Endothelial cell of umbilical vein (primary cell): ENCODE measurements around the gene CDK7. TPM values are rescaled to one million over a fixed set of nuclear protein-coding genes. Genes with fewer than 3 reads are reported as not detected.

Experiments
- BruUV-seq: library from RNA; stranded (reverse); fragments of 400-500 nt; replicated peaks from 2 replicates; lab custom pipeline; 2021; lab: Mats Ljungman, UMichigan
- CTCF ChIA-PET: fragments of 300-600, 350-600 bp; sonication (Branson Sonifier 250); formaldehyde crosslinking; loops from one replicate; lab custom pipeline; 2021; ENCODE audit warnings: antibody characterized with exemption, inconsistent platforms; lab: Charles Lee
- POLR2A ChIA-PET: fragments of 300-600, 350-600 bp; sonication (Branson Sonifier 250); formaldehyde crosslinking; loops from one replicate; lab custom pipeline; 2021; ENCODE audit warnings: antibody characterized with exemption, inconsistent platforms; lab: Charles Lee
- DNase-seq: peaks from one replicate; pipeline ENCODE4 v3.0.0-alpha.2; 2011; ENCODE audit warnings: low read depth, low spot score
- FAIRE-seq: peaks from 2 replicates; lab custom pipeline; 2011; peaks lifted over from hg19 to GRCh38; lab: Jason Lieb, UNC
- H2AFZ ChIP-seq: 2 replicates; pipeline ENCODE4 v1.6.0; 2012; ENCODE audit warnings: low read depth, low read length, control low read depth, inconsistent platforms
- H3K27ac ChIP-seq: 2 replicates; pipeline ENCODE4 v1.5.1; 2011; ENCODE audit warnings: low read depth, mild to moderate bottlenecking, control low read depth, low read length, moderate library complexity; ENCODE audit not compliant: insufficient read depth
- H3K27me3 ChIP-seq, 2 experiments: 2 replicates each; pipeline versions ENCODE4 v1.6.0 to v1.6.1; 2011; ENCODE audit warnings: low read length in 2 of 2, mixed read lengths in 1 of 2; ENCODE audit not compliant: control insufficient read depth in 2 of 2, insufficient read depth in 2 of 2
- H3K36me3 ChIP-seq, 2 experiments: 2 replicates in 1 of 2; 3 replicates in 1 of 2; pipeline ENCODE4 v1.5.1; 2011; ENCODE audit warnings: low read length in 2 of 2, mild to moderate bottlenecking in 1 of 2, moderate library complexity in 1 of 2; ENCODE audit not compliant: control insufficient read depth in 2 of 2, insufficient read depth in 2 of 2; ENCODE audit errors: extremely low read depth in 1 of 2
- H3K4me1 ChIP-seq: 3 replicates; pipeline ENCODE4 v1.5.1; 2011; ENCODE audit warnings: mild to moderate bottlenecking, low read length; ENCODE audit not compliant: control insufficient read depth, insufficient read depth; ENCODE audit errors: extremely low read depth
- H3K4me2 ChIP-seq: 2 replicates; pipeline ENCODE4 v1.6.1; 2011; ENCODE audit warnings: low read length, control low read depth, mixed read lengths; ENCODE audit not compliant: insufficient read depth
- H3K4me3 ChIP-seq, 3 experiments: fragments of 200-600 bp in 1 of 3; sonication (generic), shearing (Covaris generic) in 1 of 3; replicated peaks in 1 of 3; 2 replicates each; pipeline ENCODE4 v1.5.1; 2011 to 2016; ENCODE audit warnings: control low read depth in 3 of 3, low read length in 3 of 3, mild to moderate bottlenecking in 2 of 3, inconsistent platforms in 1 of 3, low read depth in 1 of 3, moderate library complexity in 1 of 3; ENCODE audit not compliant: insufficient read depth in 1 of 3
- H3K79me2 ChIP-seq: 2 replicates; pipeline ENCODE4 v1.6.0; 2012; ENCODE audit warnings: low read length, inconsistent platforms; ENCODE audit not compliant: control insufficient read depth, insufficient read depth
- H3K9ac ChIP-seq: replicated peaks from 2 replicates; pipeline ENCODE3; 2011; ENCODE audit warnings: low read length, control low read depth; ENCODE audit not compliant: insufficient read depth; ENCODE audit errors: extremely low read depth
- H3K9me1 ChIP-seq: replicated peaks from 3 replicates; pipeline ENCODE4 v1.6.0; 2011; ENCODE audit warnings: mild to moderate bottlenecking, low read length; ENCODE audit not compliant: control insufficient read depth, insufficient read depth; ENCODE audit errors: extremely low read depth
- H3K9me3 ChIP-seq: replicated peaks from 2 replicates; pipeline ENCODE4 v1.5.1; 2012; ENCODE audit warnings: low read length, inconsistent platforms; ENCODE audit not compliant: control insufficient read depth, insufficient read depth
- H4K20me1 ChIP-seq: replicated peaks from 2 replicates; pipeline ENCODE3; 2011; ENCODE audit warnings: mild to moderate bottlenecking, low read length; ENCODE audit not compliant: control insufficient read depth, insufficient read depth; ENCODE audit errors: extremely low read depth
- EZH2 ChIP-seq: IDR thresholded peaks from 2 replicates; pipeline ENCODE4 v1.6.1; 2012; ENCODE audit warnings: borderline replicate concordance, low read depth, mild to moderate bottlenecking, moderate library complexity, low read length, inconsistent platforms; ENCODE audit not compliant: severe bottlenecking
- FOS ChIP-seq: IDR thresholded peaks from 2 replicates; pipeline ENCODE4 v1.6.1; 2011; ENCODE audit warnings: mild to moderate bottlenecking, low read length, moderate library complexity, borderline replicate concordance; ENCODE audit not compliant: insufficient read depth
- GATA2 ChIP-seq: IDR thresholded peaks from 2 replicates; pipeline ENCODE4 v1.7.0; 2011; ENCODE audit warnings: low read depth, mild to moderate bottlenecking, moderate library complexity, mixed read lengths, low read length; ENCODE audit not compliant: insufficient read length, insufficient read depth
- JUN ChIP-seq: IDR thresholded peaks from 2 replicates; pipeline ENCODE4 v1.6.1; 2011; ENCODE audit warnings: borderline replicate concordance, low read depth; ENCODE audit not compliant: insufficient read length, insufficient read depth
- MAX ChIP-seq: IDR thresholded peaks from 2 replicates; pipeline ENCODE4 v1.6.1; 2011; ENCODE audit not compliant: insufficient read depth, insufficient read length
- MYC ChIP-seq: IDR thresholded peaks from one replicate; pipeline ENCODE4 v1.6.1; 2011; ENCODE audit warnings: mild to moderate bottlenecking, low read depth, low read length
- POLR2A ChIP-seq: IDR thresholded peaks from 2 replicates; pipeline ENCODE4 v1.6.1; 2012; ENCODE audit warnings: low read depth, mild to moderate bottlenecking, control low read depth, low read length
- POLR2AphosphoS5 ChIP-seq: IDR thresholded peaks from 2 replicates; pipeline ENCODE4 v1.6.1; 2012; ENCODE audit warnings: low read depth, mild to moderate bottlenecking, control low read depth, low read length, moderate library complexity; ENCODE audit not compliant: insufficient read depth
- dilution Hi-C: fragments of 300-500 bp; cut with MboI; formaldehyde crosslinking; loops from one replicate; pipeline ENCODE4 v1.15.0; 2019; ENCODE audit warnings: low sequenced_read_pairs; ENCODE audit not compliant: extremely low pct_ligation_motif_present
- intact Hi-C: fragments of 100-400 bp; cut with micrococcal nuclease; formaldehyde crosslinking; loops from one replicate; pipeline ENCODE4 v1.10.0; 2022
- polyA plus RNA-seq, 4 experiments: library from polyadenylated mRNA; depleted of rRNA in 3 of 4; stranded (reverse) in 3 of 4; unstranded in 1 of 4; fragments of >200 nt; gene quantifications; 2 replicates each; pipeline versions ENCODE4 v1.2.1 to v1.2.3, GENCODE V29; 2011 to 2012; ENCODE audit warnings: missing spikeins in 1 of 4
- total RNA-seq: library from RNA; stranded (reverse); gene quantifications from 2 replicates; pipeline ENCODE4 v1.2.3, GENCODE V29; 2021
- TF ChIP-seq, protein P1 (sequence below), 2 donors: IDR thresholded peaks; 1 replicate in 1 of 2; 2 replicates in 1 of 2; pipeline ENCODE4 v1.5.1; 2011; ENCODE audit warnings: low read length in 2 of 2, mild to moderate bottlenecking in 2 of 2, moderate library complexity in 2 of 2, control low read depth in 1 of 2, inconsistent platforms in 1 of 2, low read depth in 1 of 2; ENCODE audit not compliant: insufficient read depth in 1 of 2; ENCODE audit errors: extremely low read depth in 1 of 2

The CDK7 gene
- total and polyA plus RNA-seq, 2 donors (not counting 3 experiments of a cell fraction or from before 2014, with no cell fraction given) = 24.6 to 38.1 TPM

DNA sequence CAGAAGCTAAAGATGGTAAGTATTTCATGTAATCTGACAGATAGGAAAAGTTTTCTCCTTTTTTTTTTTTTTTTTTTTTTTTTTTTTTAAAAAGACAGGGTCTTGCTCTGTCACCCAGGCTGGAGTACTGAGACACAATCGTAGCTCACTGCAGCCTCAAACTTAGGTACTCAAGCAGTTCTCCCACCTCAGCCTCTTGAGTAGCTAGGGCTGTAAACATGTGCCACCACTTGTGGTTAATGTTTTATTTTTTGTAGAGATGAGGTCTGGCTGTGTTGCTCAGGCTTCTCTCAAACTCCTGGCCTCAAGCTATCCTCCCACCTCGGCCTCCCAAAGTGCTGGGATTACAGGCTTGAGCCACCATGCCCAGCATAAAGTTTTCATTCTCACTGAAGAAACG is 17.8 kb downstream of the CDK7 start:
- Histone ChIP-seq H3K9ac (no peak overlapping the region), H3K79me2 (peaks cover 45% of the 10 kb centered on the region), H3K4me3 (no peak overlapping the region), H3K9me1 (no peaks in the 10 kb centered on the region), H3K4me2 (no peak overlapping the region), H3K9me3 (no peaks in the 10 kb centered on the region), H3K27me3 (no peaks in the 10 kb centered on the region), H3K27ac (no peak overlapping the region), H2AFZ (no peak overlapping the region), H4K20me1 (no peaks in the 10 kb centered on the region), H3K36me3 (peaks cover 0 to 1% of the 10 kb centered on the region in 2 experiments), H3K4me1 (no peaks in the 10 kb centered on the region)
- CTCF ChIA-PET = interaction anchor here (0.6 to 2.7 kb wide), 3 partner anchors 9 to 264 kb away, joined by 4 to 7 read pairs (median 4); partner anchors contain the start of gene CDK7
- POLR2A ChIA-PET = interaction anchor here (0.8 kb wide), 1 partner anchor 18 kb away, joined by 7 read pairs; the partner anchor contains the start of gene CDK7
- dilution Hi-C loops = no loop called here
- BruUV-seq = no TSS peak
- TF ChIP-seq, protein P1, sequence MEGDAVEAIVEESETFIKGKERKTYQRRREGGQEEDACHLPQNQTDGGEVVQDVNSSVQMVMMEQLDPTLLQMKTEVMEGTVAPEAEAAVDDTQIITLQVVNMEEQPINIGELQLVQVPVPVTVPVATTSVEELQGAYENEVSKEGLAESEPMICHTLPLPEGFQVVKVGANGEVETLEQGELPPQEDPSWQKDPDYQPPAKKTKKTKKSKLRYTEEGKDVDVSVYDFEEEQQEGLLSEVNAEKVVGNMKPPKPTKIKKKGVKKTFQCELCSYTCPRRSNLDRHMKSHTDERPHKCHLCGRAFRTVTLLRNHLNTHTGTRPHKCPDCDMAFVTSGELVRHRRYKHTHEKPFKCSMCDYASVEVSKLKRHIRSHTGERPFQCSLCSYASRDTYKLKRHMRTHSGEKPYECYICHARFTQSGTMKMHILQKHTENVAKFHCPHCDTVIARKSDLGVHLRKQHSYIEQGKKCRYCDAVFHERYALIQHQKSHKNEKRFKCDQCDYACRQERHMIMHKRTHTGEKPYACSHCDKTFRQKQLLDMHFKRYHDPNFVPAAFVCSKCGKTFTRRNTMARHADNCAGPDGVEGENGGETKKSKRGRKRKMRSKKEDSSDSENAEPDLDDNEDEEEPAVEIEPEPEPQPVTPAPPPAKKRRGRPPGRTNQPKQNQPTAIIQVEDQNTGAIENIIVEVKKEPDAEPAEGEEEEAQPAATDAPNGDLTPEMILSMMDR (IDR thresholded peaks at IDR 0.05; ENCODE audit: extremely low read depth in 1 of 2, insufficient read depth in 1 of 2, low read depth in 1 of 2, low read length in 2 of 2) = no peak
- TF ChIP-seq MYC (no peak), POLR2A (no peak), EZH2 (no peak), FOS (no peak), POLR2AphosphoS5 (no peak), JUN (no peak), MAX (no peak), GATA2 (no peak)
- FAIRE-seq (no peak), DNase-seq (no peak)
- intact Hi-C loops = no loop called here
